HepG2 (cell line): ENCODE measurements around the gene SFXN5. TPM values are rescaled to one million over a fixed set of nuclear protein-coding genes. Genes with fewer than 3 reads are reported as not detected.

ENCODE experiments used
- NR2F2 ChIP-seq: IDR thresholded peaks from 2 replicates; pipeline ENCODE4 v1.6.1; 2012; ENCODE audit warnings: low read depth, inconsistent platforms, borderline replicate concordance
- POLR2G ChIP-seq: fragments of 200-400 bp; formaldehyde crosslinking; IDR thresholded peaks from 2 replicates; pipeline ENCODE4 v1.6.1; 2018; ENCODE audit warnings: mild to moderate bottlenecking, low read depth, low read length, moderate library complexity
- REST ChIP-seq, 2 experiments: IDR thresholded peaks; 2 replicates each; pipeline ENCODE4 v1.6.1; 2011 to 2012; ENCODE audit warnings: low read length in 2 of 2, borderline replicate concordance in 1 of 2, low read depth in 1 of 2, mild to moderate bottlenecking in 1 of 2, moderate library complexity in 1 of 2
- SNAPC5 ChIP-seq: sonication (generic); formaldehyde crosslinking; IDR thresholded peaks from 2 replicates; pipeline ENCODE4 v1.8.1; 2023; ENCODE audit warnings: mild to moderate bottlenecking, missing genetic modification reagents, borderline replicate concordance
- SRY ChIP-seq: sonication (generic); formaldehyde crosslinking; IDR thresholded peaks from 2 replicates; pipeline ENCODE4 v1.8.0; 2022; ENCODE audit warnings: mild to moderate bottlenecking, missing genetic modification reagents
- TBX3 ChIP-seq: fragments of 450-650 bp; IDR thresholded peaks from 2 replicates; pipeline ENCODE4 v1.6.1; 2017; ENCODE audit warnings: antibody characterized with exemption, mild to moderate bottlenecking, inconsistent platforms, borderline replicate concordance
- polyA plus RNA-seq, 8 experiments: library from polyadenylated mRNA; depleted of rRNA in 3 of 8; stranded (reverse) in 7 of 8; unstranded in 1 of 8; fragments of >200 nt; fragmentation: Illumina TruSeq in 4 of 8; extraction: Trizol in 4 of 8; gene quantifications; 2 replicates each; pipeline versions ENCODE4 v1.2.1 to v1.2.3, GENCODE V29; 2011 to 2016; ENCODE audit warnings: low read depth in 4 of 8, missing spikeins in 1 of 8, mixed read lengths in 1 of 8; ENCODE audit not compliant: insufficient read depth in 1 of 8
- total RNA-seq, 5 experiments: library from RNA; depleted of rRNA; stranded (reverse); fragments of >200 nt; fragmentation: Illumina TruSeq; extraction: Trizol; gene quantifications; 2 replicates each; pipeline ENCODE4 v1.2.3, GENCODE V29; 2016; ENCODE audit warnings: low read depth in 1 of 5
- TF ChIP-seq, protein P1 (sequence below), 2 experiments: sonication (generic) in 1 of 2; formaldehyde crosslinking in 1 of 2; IDR thresholded peaks; 2 replicates each; pipeline versions ENCODE4 v1.4.0 to v1.6.1; 2016 to 2020; ENCODE audit warnings: borderline replicate concordance in 1 of 2, low read depth in 1 of 2, mild to moderate bottlenecking in 1 of 2, missing genetic modification reagents in 1 of 2

Gene SFXN5
- total and polyA plus RNA-seq, 2 of the 13 experiments (the other 11 are each of a cell fraction or from before 2014, with no cell fraction given): 34.9 to 37.4 TPM

- TF ChIP-seq SNAPC5 (CRISPR knock-in tag): 0 out of 2 replicates have a peak, but pooled peaks have one; percentile 61
- TF ChIP-seq NR2F2: peak; percentile 55; the same call in 1 of the 2 replicates
- peak in 1 of 2 experiments; percentile 61; a peak in 1 of 4 replicates for TF ChIP-seq REST (IDR thresholded peaks at IDR 0.05; ENCODE audit: borderline replicate concordance in 1 of 2, low read depth in 1 of 2, low read length in 2 of 2)
- TF ChIP-seq, protein P1, sequence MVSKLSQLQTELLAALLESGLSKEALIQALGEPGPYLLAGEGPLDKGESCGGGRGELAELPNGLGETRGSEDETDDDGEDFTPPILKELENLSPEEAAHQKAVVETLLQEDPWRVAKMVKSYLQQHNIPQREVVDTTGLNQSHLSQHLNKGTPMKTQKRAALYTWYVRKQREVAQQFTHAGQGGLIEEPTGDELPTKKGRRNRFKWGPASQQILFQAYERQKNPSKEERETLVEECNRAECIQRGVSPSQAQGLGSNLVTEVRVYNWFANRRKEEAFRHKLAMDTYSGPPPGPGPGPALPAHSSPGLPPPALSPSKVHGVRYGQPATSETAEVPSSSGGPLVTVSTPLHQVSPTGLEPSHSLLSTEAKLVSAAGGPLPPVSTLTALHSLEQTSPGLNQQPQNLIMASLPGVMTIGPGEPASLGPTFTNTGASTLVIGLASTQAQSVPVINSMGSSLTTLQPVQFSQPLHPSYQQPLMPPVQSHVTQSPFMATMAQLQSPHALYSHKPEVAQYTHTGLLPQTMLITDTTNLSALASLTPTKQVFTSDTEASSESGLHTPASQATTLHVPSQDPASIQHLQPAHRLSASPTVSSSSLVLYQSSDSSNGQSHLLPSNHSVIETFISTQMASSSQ (IDR thresholded peaks at IDR 0.05; ENCODE audit: low read depth): peak; percentile 52; the same call in 1 of the 2 replicates
- TF ChIP-seq, protein P1 (CRISPR knock-in tag; IDR thresholded peaks at IDR 0.05; ENCODE audit: borderline replicate concordance): peak; percentile 70
- TF ChIP-seq SRY: peak; percentile 74; the same call in 1 of the 2 replicates
- TF ChIP-seq POLR2G: peak; percentile 88
- TF ChIP-seq TBX3: peak; percentile 63; the same call in 1 of the 2 replicates
These were observed at the start of gene SFXN5 (continued) for GRCh38 chr2:73071360-73072128.
